HG02642 (cell line): ENCODE data around the gene PHF23.

ENCODE experiments used
- ATAC-seq: cut with Tn5 transposase; IDR thresholded peaks from one replicate; pipeline ENCODE4 v1.9.1; 2021; ENCODE audit warnings: mild to moderate bottlenecking; ENCODE audit not compliant: unreplicated experiment, poor library complexity

Gene PHF23

GRCh38 chr17:7208027-7208571 lies 31.2 kb downstream of the PHF23 start:
- no peak for ATAC-seq

- no peak for ATAC-seq
These were observed 31.9 kb downstream of the PHF23 start for GRCh38 chr17:7207120-7208001.

GRCh38 chr17:7205561-7205960 lies 33.7 kb downstream of the PHF23 start:
- ATAC-seq = no peak

GRCh38 chr17:7204828-7205461 lies 34.3 kb downstream of the PHF23 start:
- ATAC-seq = peak; percentile 80

GRCh38 chr17:7204336-7204735 lies 34.9 kb downstream of the PHF23 start:
- ATAC-seq = no peak

GRCh38 chr17:7203391-7203790 lies 35.9 kb downstream of the PHF23 start:
- ATAC-seq = no peak

- no peak for ATAC-seq
These were observed 42.4 kb downstream of the PHF23 start for GRCh38 chr17:7196651-7197401.

GRCh38 chr17:7195971-7196370 lies 43.3 kb downstream of the PHF23 start:
- no peak for ATAC-seq

GRCh38 chr17:7192271-7192937 lies 46.9 kb downstream of the PHF23 start:
- no peak for ATAC-seq

GRCh38 chr17:7191571-7192270 lies 47.5 kb downstream of the PHF23 start:
- ATAC-seq = no peak

- no peak for ATAC-seq
These were observed 48.2 kb downstream of the PHF23 start for GRCh38 chr17:7191069-7191468.

- no peak for ATAC-seq
These were observed 48.9 kb downstream of the PHF23 start for GRCh38 chr17:7190276-7190917.

GRCh38 chr17:7186241-7186640 lies 53.0 kb downstream of the PHF23 start:
- ATAC-seq = no peak
